HG03520 (cell line): ENCODE results near the gene TBL1X.

Experiments
- ATAC-seq: cut with Tn5 transposase; IDR thresholded peaks from one replicate; pipeline ENCODE4 v1.9.1; 2021; ENCODE audit warnings: mild to moderate bottlenecking, moderate library complexity; ENCODE audit not compliant: unreplicated experiment

Gene TBL1X

DNA sequence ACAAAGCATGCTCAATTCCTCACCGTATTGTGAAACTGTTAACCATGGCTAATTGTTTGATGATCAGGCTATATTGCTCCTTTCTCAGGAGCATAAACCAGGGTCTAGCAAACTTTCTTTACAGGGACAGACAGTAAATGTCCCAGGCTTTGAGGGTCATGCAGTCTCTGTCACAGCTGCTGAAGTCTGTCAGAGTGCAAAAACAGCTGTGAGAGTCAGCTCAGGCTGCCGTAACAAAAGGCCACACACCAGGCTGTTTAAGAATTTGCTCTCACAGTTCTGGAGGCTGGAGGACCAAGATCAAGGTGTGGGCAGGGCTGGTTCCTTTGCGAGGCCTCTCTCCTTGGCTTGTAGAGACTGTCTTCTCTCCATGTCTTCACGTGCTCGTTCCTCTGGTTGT lies 225.2 kb downstream of the TBL1X start:
- ATAC-seq, result no peak

GRCh38 chrX:9693307-9694001 lies 228.6 kb downstream of the TBL1X start:
- ATAC-seq, result no peak

DNA sequence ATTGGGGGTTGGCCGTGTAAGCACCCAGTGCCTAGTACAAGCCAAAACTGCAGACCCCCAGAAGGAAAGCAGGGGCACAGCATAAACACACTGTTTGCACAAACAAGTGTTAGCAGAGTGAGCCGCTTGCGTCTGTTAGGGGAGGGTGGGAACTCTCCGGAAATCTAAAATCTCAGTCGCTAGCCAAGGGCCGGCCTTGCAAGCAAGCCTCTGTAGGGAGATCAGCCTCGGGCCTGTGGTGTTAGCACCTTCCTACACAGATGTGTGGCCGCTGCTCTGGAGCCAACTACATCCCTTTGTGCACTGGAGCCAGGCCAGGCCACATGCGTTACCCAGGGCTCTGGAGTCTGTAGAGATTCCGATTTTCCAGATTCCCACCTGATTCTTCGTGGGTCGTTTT lies 233.7 kb downstream of the TBL1X start:
- no peak for ATAC-seq

DNA sequence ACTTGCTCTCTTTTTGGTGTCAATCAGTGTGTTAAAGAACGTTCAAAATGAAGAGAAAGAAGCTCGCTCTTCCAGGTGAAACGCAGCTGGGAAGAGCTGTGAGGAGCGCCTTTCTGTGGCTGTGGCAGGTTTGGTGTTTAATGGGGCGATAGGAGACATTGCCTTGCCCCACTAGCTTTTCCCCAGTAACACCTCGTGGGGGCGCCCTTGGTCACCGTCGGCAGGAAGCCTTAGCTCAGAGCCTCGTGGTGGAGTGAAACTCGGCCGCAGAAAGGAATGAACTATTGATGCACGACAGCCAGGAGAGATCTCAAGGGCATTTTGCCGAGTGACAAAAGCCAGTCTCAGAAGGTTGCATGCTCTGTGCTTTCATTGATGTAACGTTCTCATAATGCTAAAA lies 235.7 kb downstream of the TBL1X start:
- no peak for ATAC-seq

DNA sequence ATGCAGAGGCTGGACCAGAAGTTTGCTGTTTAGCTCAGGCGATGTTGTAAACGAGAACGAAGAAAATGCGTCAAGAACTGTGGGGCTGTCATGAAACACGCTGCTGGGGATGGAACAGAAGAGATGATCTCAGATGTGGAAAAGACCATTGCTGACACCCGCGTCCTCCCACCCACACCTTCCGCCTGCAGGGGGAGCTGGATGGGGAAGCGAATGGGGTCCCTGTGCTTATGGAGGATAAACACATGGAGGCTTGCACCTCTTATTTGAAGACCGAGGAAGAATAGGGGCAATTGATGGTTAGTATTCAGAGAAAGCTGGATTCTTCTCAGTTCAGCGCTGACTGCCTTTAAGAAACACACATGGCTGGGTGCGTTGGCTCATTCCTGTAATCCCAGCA lies 236.9 kb downstream of the TBL1X start:
- ATAC-seq, result no peak

DNA sequence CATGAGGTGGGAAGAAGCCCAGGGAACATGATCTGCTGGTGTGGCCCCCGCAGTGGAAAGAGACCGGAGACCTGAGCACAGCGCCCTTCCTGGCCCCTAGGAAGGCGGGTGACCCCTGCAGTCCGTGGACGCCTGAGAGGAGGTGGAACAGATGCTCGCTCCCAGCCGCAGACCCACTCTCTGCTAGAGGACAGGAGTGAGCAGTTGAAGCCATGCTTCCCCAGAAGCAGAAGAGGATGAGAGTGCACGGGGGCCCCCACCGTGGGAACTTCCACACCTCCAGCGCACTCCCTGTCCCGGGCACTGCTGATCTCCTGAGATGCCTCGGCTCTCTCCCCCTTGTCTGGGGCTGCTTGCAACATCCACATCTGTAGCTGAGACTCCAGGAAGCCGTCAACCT lies 238.5 kb downstream of the TBL1X start:
- no peak for ATAC-seq

GRCh38 chrX:9704876-9705465 lies 240.1 kb downstream of the TBL1X start:
- ATAC-seq, result no peak

DNA sequence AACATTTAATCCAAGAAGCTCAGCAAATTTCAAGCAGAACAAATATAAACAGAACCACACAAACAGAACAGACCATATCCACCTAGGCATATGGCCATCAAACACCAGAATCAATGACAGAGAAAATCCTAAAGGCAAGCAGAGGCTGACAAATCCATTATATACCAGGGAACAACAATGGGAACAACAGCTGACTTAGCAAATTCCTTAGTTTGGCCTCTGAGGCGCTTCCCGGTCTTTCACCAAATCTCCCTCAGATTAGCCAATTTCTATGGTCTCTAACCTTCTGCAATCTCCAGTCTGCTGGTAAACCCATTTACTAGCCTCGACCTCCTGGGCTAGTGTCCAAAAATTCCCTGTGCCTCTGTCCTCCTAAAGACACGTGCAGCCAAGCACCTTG lies 241.6 kb downstream of the TBL1X start:
- ATAC-seq, result no peak

DNA sequence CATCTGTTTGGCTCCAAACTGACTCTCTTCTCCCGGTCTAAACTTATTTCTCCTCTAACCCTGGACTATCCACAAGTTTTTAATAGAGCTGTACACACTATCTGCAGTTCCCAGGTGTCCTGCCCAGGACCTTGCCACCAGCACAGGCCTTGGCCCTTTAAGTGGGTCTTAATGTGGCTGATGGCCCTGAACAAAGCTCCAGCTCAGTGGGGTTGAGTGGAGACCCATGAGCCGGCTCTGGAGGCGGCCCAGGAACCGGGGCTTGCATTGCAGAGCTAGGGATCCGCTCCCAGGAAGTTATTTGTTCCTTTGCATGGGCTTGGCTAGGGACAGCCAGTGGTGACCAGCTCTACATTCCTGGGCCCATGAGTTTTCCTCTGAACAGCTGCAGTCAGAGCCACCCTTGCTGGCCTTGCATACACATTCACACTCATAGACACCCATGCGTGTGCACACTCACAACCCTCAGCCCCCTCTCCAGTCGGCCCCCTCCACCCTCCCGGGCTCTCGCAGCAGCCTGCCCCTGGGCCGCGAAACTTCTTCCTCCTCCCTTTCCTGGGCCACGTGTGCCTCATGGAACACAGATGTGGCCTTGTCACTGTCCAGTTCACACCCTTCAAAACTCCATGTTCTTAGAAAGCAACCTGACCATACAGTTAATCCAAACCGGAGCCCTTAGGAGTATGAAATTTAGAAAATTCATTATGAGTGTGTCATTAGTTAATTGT lies 242.6 kb downstream of the TBL1X start:
- no peak for ATAC-seq

GRCh38 chrX:9708086-9708485 lies 243.2 kb downstream of the TBL1X start:
- ATAC-seq, result no peak

DNA sequence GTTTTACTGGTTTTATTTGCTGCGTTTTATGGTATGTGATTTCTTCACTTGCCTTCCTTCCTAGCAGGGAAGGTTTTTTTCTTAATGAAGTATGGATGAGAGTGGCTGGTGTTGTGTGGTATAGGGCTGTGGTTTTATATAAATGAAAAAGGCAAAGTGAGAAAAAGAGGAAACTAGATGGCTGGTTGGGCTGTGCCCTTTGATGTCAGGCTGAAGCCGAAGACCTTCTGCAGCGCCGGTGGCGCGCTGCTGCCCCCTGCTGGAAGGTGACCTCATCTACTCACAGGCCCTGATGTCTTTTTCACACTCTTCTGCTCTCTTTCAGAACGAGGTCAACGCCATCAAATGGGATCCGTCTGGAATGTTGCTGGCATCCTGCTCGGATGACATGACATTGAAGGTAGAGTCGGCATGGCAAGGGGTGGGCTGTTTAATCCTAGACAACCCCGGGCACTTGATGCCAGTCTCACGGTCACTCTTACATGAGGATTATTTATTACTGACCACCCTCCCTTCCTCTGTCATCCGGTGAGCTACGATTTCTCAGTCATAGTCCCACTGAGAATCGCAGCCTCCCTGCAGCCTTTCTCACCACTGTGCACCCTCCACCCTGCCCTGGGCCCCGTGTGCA lies 244.2 kb downstream of the TBL1X start:
- ATAC-seq, result peak; percentile 91

GRCh38 chrX:9710332-9710731 lies 245.5 kb downstream of the TBL1X start:
- ATAC-seq, result no peak

- no peak for ATAC-seq
Observed at GRCh38 chrX:9717376-9717775, 252.5 kb downstream of the TBL1X start.

- ATAC-seq, result no peak
Observed at GRCh38 chrX:9724711-9725110, 259.9 kb downstream of the TBL1X start.

DNA sequence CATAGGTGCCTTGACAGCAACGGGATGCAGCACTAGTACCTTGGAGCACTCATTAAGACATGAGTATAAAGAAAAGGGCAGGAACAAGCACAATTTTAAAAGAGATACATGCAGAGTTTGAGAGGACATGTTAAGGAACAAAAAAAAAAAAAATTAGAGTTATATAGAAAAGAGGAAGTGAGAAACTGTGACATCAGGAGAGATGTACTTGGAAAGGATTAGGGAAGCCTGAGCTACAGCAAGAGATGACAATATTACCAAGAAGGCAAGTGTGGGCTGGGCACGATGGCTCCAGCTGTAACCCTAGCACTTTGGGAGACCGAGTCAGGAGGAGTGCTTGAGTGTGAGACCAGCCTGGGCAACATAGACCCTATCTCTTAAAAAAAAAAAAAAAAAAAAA lies 263.4 kb downstream of the TBL1X start:
- no peak for ATAC-seq

DNA sequence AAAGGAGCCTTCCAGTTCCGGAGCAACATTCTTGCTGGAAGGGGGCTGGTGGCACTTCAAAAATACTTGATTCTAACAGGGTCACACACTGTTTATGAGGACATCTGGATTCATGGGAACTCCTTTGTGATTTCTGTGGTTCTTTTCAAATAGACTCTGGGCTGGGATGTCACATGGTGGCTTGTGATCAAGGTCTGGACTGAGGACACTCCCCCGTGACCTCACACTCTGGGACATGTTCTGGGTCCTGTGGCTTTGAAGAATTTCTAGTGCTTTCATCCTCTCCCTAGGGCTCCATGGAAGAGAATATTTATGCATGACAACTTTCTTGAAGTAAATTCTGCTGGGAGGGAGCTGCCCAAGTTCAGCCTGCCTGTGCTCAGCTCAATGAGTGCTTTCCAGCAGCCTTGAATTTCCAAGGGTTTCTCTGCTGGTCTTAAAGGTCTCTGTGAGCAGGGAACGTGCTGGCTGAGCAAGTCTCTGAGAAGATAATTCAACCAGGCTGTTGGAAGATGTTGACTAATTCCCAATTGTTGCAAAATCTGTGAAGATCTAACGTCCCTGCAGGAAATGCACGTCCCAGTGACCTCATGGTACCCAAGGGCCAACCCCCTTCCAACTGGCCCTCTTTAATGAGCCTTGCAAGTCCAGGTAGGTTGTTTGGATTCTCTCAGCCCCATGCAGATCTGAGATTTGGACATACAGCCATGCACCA lies 264.5 kb downstream of the TBL1X start:
- ATAC-seq, result no peak

DNA sequence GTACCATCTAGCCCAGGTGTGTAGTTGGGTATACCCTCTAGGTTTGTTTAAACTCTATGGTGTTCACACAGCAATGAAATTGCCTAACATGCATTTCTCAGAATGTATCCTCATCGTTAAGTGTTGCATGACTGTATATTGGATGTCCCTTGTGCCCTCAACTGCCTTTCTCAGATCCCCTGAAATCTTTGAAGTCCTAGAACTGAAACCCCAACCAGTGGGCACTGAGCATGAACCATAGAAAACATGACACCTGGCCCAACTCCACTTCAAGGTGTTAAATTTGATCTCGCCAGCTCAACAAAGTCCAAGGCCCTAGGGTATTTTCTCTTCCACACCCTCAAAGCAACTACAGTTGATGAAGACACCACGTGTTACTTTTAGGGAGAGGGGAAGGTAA lies 265.2 kb downstream of the TBL1X start:
- no peak for ATAC-seq

DNA sequence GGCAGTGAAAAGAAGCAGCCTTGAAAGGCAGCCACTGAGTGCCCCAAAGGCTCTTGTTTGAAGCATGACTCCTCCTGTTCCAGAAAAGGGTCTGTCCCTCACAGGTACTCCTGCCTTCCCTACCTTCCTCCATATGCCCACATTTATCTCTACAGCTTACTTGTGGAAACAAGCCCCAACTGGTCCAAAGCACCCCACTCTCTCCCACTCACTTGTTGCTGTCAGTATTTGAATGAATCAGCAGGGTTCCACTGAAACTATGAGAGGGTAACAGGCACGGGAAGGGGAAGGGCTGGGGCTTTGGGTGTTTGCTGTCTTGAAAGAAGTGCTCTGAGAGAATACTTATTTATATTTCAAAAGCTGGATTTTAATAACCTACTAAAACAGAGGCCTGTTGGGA lies 265.9 kb downstream of the TBL1X start:
- peak; percentile 68 for ATAC-seq

DNA sequence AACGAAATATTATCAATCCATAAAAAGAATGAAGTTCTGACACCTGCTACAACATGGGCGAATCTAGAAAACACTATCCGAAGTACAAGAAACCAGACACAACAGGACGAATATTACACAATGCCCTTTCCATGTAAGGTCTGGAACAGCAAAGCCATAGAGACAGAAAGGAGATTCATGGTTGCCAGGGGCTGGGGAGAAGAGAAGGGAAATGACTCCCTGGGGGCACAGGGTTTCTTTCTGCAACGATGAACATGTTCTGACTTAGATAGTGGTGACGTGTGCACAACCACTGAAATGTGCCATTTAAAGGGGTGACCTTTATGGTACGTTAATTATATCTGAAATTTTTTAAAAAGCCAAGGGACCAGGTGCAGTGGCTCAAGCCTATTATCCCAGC lies 272.5 kb downstream of the TBL1X start:
- no peak for ATAC-seq

- ATAC-seq, result no peak
Observed at GRCh38 chrX:9738151-9738550, 273.3 kb downstream of the TBL1X start.

GRCh38 chrX:9739130-9739529 lies 274.3 kb downstream of the TBL1X start:
- ATAC-seq, result no peak
